CMK (cell line): ENCODE measurements around the gene TFCP2.

ENCODE experiments used
- DNase-seq: peaks from one replicate; pipeline ENCODE4 v3.0.0-alpha.2; 2010; ENCODE audit warnings: low read depth

TFCP2 gene

DNA sequence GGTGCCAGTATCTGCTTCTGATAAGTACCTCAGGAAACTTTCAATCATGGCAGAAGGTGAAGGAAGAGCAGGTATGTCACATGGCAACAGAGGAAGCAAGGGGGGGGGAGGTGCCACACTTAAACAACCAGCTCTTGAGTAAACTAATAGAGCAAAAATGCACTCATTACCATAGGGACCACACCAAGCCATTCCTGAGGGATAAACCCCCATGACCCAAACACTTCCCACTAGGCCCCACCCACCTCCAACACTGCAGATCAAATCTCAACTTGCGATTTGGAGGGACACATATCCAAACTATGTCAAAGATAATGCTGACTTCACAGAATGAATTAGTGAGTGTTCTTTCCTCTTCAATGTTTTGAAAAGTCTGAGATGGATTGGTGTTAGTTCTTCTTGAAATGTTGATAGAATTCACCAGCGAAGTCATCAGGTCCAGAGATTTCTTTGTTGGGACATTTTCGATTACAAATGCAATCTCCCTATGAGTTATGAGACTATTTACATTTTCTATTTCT lies 16.6 kb downstream of the TFCP2 start:
- no peak for DNase-seq

DNA sequence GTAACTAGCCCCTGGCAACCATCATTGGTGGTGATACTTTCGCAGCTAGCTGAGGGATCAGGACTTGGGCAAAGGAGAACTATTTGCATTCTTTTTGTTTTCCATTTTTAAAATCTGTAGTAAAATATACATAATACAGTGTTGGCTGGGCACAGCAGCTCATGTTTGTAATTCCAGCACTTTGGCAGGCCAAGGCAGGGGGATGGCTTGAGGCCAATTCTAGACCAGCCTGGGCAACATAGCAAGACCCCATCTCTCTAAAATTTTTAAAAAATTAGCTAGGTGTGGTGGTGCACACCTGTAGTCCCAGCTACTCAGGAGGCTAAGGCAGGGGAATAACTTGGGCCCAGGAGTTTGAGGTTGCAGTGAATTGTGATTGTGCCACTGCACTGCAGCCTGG lies 20.0 kb downstream of the TFCP2 start:
- no peak for DNase-seq

DNA sequence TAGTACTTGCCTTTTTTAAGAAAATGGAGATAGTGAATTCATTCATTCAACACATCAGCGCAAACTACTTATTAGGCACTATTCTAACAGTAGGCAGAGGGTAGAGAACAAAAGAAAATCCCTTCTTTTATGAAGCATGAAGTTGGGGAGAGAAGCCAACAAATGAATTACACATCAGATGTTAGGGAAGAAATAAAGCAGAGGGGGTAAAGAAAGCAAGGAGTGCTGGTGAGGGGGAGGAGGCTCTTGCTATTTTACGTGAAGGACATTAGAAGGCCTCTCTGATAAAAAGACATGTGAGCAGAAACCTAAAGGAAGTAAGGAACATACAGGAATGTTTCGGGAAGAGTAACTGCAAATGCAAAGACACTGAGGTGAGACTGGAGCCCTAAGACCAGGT lies 22.2 kb downstream of the TFCP2 start:
- no peak for DNase-seq

DNA sequence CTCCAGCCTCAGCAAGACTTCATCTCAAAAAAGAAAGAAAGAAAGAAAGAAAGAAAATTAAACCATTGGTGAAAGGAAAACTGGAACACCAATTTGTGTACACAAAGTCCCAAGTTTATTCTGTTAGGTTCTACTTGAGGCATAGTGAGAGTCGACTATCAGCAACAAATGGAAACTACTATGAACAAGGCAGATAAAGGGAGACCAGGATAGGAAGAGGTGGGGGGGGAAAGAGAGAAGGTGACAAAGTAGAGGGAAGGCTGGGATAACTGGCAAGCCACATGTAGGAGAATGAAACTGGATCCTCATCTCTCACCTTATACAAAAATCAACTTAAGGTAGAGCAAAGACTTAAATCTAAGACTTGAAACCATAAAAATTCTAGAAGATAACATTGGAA lies 25.6 kb downstream of the TFCP2 start:
- DNase-seq = no peak

DNA sequence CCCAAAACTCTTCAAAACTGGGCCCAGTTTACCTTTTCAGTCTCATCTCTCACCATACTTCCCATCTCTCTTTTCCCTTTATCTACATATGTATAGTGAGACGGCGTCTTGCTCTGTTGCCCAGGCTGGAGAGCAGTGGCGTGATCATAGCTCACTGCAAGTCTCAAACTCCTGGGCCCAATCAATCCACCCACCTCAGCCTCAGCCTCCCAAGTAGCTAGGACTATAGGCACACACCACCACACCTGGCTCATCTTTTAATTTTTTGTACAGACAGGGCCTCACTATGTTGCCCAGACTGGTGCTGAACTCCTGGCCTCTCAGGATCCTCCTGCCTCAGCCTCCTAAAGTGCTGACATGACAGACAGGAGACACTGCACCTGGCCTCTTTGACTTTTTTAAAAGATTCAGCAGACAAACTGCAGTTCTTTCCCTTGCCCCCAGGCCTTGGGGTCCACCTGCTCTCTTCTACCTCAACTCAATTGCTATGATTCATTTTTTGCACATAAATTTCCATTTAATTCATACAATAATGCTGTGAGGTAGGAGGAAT lies 33.6 kb downstream of the TFCP2 start:
- no peak for DNase-seq

DNA sequence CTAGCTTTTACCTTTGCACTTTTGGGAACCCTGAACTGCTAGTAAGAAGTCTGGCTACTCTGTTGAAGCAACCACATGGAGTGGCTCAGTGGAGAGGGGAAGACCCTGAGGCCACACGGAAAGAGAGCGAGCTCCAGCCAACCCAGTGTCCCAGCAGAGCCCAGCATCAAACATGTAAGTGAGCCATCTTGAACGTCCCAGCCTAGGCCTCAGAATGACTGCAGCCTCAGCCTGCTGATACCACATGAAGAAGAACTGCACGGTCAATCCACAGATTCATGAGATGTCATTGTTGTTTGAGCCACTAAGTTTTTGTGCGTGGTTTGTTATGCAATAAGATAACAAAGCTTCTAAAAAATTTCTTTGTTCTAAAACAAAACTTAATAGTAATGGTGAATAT lies 40.2 kb downstream of the TFCP2 start:
- no peak for DNase-seq

DNA sequence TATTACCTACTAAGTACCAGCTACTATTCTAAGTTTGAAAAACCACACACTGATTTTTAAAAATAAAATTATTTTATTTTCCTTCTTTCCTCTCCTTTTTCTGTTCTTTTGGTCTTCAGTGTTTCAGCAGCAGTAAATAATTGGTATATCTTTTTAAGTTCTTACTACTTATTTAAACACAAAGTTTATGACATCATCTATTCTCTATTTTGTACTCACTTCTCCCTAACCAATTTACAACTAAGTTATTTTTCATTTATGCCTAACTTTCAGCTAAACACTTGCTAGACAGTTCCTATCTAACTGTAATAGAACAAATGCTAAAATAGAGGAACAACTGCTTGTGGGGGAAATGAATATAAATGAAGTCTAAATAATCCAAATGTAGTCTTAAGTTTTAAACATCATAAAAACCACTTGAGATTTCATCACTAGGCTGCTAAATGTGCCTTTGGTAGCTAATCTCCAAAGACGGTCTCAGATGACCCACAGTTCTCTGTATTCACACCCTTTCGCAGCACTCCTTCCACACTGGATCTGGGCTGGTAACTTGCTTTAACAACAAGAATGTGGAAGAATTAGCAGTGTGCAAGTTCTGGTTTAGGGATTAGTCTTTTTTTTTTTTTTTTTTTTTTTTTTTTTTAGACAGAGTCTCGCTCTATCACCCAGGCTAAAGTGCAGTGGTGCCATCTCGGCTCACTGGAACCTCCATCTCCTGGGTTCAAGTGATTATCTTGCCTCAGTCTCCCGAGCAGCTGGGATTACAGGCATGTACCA lies 41.0 kb downstream of the TFCP2 start:
- no peak for DNase-seq

DNA sequence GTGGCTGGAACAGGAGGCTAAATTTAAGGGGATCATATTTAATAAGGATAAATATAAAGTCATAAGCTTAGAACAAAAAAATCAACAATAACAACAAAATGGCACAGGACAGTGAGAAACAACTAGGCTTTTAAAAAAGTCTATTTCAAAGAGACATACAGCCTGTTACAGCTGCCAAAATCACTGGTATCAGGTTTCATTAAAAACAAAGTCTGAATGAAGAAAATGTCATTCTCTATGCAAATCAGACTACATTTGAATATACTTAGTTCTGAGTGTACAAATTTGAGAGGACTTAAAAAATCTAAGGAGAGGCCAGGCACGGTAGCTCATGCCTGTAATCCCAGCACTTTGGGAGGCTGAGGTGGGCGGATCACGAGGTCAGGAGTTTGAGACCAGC lies 44.0 kb downstream of the TFCP2 start:
- no peak for DNase-seq

DNA sequence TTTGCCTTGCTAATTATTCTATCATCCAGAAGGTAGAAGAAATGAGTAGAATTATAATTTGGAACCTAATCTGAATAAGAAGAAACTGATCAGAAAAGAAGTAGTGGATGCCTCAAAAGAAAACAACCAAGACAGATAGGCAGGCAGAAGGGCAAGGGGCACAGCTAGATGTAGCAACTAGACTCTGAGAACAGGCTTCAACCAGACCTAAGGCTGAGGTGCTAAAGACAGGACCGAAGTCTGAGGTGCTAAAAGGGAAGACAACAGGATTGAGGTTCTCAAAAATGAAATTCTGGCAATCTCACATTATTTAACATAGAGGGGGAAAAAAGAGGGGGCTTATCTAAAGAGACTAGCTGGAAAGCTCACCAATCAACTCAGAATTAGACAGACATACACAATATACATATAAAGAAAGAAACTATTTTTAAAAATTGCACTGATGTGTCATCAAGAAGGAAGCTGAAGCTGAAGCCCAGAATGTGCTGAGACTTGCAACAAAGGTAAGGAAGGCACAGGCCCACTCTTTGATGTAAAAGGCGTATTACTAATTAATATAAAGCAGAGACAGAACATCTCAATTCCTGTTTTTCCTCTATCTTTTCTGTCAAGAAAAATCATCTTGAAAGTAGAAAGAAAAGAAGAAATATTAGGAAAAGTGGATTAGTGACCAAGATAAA lies 45.7 kb downstream of the TFCP2 start:
- DNase-seq = no peak

DNA sequence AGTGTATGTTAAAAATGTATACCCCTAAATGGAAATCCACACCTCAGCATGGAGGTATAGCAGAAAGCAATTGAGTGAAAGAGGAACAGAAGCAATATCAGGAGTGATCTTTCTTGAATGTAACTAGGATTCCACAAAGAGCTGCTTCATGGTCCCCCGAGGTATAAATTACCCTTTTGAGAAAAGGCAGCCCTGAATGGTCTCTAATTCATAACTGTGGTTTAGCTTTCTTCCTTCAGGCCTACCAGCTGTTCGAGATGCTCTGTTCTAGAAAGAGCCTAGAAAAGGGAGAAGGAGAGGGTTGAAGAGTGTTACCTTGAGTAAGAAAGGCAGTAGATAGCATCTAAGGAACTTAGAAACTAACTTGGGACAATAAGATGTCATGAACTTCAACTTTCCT lies 46.6 kb downstream of the TFCP2 start:
- DNase-seq = no peak

DNA sequence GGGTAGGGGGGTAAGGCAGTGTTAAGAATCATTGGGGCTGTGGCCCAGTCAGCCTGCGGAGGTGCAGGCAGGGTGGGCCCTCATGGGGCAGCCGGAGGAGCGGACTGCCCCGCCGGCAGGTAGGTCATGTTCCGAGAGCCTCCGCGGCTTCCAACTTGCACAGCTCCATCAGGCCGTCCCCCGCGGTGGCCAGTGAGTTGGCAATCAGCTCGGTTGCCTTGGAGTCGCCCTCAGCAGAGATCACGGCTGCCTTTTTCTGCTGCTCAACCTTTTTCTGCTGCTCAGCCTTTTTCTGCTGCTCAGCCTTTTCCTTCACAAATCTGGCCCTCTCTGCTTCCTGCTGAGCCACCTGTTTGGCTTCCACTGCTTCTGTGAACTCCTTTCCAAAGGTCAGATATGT lies 48.4 kb downstream of the TFCP2 start:
- DNase-seq = no peak

DNA sequence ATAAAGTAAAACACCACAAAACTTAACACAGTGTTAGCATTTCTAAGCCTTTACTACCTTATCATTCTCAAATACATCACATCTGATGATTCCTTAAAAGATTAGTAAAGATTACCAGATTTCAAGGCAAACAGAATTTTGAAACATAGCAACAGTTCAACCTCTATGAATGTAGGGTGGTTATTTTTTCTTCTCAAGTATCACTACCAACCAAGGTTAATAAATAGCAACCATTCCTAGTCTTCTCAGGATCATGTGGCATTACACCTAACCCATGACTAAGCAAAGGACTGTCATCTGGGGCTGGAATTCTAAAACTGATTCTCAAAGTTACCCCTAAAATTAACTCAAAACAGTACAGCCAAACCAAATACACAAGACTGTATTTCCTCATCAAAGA lies 50.1 kb downstream of the TFCP2 start:
- DNase-seq = no peak

DNA sequence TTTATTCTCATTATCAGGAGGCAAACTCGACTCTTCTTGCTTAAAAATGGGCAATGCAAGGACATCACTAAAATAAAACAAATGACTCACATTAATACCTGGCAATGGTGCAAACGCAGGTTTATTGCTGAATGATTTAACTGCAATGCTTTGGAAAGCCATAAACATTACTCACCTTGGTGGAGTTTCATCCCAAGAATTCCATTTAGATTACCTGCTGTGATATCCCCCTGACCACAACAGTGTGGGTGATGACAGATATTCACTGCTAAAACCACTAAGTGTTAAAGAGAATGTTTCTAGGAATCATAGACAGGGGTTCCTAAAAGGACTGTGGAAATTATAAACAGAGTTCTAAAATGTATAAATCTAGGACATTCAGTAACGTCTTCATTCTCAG lies 54.2 kb downstream of the TFCP2 start:
- DNase-seq = no peak

DNA sequence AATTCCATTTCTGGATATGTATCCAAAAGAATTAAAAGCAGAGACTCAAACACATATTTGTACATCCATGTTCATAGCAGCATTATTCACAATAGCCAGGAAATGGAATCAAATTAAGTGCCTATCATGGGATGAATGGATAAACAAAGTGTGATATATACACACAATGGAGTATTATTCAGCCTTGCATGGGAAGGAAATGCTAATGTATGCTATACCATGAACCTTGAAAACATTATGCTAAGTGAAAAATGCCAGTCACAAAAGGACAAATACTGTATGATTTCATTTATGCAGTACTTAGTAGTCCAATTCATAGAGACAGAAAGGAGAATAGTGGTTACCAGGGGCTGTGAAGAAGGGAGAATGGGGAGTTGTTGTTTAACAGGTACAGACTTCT lies 57.4 kb downstream of the TFCP2 start:
- no peak for DNase-seq

DNA sequence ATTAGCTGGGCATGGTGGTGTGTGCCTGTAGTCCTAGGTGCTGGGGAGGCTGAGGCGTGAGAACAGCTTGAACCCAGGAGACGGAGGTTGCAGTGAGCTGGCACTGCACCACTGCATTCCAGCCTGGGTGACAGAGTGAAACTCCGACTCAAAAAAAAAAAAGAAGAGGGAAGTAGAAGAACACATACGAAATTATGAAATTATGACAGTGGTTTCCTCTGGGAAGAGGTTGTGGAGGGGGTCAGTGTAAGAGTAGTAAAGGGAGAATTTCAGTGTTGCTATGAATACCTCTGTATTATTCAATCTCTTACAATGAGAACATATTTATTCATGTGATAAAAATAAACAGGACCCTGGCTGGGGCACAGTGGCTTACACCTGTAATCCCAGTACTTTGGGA lies 64.8 kb downstream of the TFCP2 start:
- no peak for DNase-seq

DNA sequence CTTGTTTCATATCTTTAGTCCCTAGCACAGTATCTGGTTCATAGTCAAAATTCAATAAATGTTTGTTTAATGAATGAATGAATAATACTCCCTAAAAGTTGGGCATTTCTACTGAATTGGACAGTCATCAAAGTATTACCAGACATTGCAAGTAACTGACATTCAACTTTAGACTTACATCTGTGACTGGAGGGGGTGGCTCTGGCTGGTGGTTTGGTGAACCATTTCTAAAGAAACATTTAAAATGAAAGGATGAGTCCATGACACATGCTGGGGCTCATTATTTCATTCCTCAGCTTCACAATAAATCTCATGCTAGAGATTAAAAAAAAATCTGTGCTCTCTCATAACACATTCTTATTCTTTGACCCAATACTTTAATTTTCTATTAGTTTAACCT lies 69.0 kb downstream of the TFCP2 start:
- DNase-seq = no peak

DNA sequence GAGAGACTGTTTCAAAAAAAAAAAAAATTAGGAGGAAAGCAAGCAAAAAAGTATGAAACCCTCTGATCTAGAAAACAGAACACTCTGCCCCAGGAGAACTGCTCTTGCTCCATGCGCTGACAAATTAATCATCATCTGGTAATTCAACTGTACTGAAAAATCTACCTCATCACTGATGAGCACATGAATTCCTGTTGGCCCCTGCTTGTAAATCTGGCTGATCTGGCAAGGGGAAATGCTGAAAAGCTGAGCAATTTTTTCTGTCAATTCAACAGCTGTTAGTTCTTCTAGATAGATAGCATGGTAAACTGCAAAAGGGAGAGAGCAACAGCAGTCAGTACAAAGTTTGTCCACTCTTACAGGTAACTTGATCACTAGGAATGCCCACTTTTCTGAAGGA lies 74.3 kb downstream of the TFCP2 start:
- no peak for DNase-seq

DNA sequence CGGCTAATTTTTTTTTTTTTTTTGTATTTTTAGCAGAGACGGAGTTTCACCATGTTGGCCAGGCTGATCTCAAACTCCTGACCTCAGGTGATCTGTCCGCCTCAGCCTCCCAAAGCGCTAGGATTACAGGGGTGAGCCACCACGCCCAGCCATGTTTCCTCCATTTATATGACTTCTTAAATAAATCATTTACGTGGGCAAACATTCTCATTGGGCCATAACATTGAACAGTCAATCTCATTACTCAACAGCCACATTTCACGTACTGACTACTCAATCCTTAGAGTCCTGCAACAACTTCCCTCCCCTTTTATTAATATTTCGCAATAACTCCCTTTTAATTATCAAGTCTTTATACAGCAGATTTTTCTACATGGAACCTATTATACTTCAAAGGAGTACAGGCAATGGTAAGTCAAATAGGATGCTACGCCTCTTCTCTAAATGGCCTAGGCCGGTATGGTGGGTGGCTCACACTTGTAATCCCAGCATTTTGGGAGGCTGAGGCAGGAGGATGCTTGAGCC lies 82.2 kb downstream of the TFCP2 start:
- DNase-seq = no peak

DNA sequence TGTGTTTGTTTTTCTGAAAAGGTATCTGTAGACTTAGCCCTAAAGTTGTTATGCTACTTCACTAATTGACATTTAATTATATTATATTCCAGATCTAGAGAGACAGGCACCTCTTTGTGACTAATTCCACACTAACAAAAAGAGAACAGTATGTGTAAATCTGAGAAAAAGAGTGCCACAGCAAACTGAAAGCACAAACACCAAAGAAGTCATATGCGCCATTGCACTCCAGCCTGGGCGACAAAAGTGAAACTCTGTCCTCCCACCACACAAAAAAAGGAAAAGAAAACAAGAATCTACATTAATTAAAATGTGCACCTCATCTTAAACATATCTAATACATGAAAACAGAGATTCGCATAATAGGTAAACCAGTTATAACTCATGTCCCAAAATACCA lies 85.1 kb downstream of the TFCP2 start:
- DNase-seq = no peak

DNA sequence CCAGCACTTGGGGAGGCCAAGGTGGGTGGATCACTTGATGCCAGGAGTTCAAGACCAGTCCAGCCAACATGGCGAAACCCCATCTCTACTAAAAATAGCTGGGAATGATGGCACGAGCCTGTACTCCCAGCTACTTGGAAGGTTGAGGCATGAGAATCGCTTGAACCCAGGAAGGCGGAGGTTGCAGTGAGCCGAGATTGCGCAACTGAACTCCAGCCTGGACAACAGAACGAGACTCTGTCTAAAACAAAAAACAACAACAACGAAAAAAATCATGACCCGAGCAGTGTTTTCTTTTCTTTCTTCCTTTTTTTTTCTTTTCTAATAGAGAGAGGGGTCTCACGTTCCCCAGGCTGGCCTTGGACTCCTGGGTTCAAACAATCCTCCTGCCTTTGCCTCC lies 86.0 kb downstream of the TFCP2 start:
- DNase-seq = no peak

DNA sequence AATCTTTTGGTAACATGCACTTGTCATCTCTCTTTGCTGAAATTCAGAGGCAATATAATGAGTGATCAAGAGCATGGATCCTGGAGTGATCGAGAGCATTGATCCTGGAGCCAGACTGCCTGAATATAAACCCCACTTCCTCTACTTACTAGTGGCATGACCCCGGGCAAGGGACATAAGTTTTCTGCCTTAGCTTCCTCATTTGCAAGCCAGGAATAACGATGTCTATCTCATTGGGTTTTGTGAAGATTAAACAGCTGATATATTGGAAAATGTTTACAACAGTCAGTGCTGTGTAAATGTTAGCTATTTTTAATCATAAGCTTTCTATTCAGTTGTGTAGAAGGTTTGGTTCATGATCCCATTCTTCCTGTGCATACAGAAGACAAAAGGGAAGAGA lies 87.2 kb downstream of the TFCP2 start:
- no peak for DNase-seq

DNA sequence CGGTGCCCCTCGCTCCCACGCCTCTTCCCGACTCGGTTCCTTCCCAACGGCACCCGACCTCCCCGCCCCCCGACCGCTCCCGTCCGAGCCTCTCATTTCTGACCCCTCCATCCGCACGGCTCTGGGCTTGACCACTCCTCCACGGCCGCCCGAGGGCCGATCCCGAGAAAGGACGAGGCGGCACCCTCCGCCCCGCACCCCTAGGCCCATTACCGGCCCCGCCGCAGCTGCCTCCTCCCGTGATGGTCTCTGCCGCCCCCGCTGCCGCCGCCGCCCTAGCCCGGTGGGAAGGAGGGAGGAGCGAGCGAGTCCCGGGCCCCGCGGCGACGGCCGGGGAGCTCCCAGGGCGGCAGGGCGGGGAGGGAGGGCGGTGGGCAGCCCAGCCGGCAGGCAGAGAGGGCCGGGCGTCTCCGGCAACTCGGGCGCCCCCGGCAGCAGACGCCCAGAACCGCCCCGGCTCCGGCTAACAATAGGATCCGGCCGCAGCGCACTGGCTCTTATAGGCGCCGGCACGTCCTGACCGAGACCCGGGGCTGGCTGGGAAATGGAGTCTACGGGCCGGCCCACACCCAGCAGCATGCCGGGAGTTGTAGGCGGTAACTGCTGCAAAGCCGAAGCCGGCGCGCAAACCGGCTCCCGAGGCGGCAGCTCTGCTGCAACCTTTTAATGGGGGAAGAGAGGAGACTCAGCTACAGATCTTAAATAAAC lies 89.7 kb downstream of the TFCP2 start, which contains the start of gene CSRNP2:
CSRNP2 (minus strand) TSS at position 471 of the 708 bp plus-strand sequence. CDS start 7,035 bp downstream, outside the sequence.
- peak; percentile 78 for DNase-seq
